ENCODE data around the gene ZDHHC19. TPM values are rescaled to one million over a fixed set of nuclear protein-coding genes. Genes with fewer than 3 reads are reported as not detected.
"Not testable (repeated sequence)": the region's sequence is repeated elsewhere in the genome, so short reads cannot be mapped to it uniquely, and the experiment has no call there.

The ZDHHC19 gene
- total RNA-seq, 6 experiments from 2014 or later: 0.18 to 5.8 (median 0.80) TPM

- TF ChIP-seq POLR2A (IDR thresholded peaks at IDR 0.05): no peak
- no peak for TF ChIP-seq CTCF (IDR thresholded peaks at IDR 0.05)
- no peak overlapping the region for H3K4me3 ChIP-seq
- ATAC-seq (no peak), DNase-seq (no peak)
- H3K27me3 ChIP-seq: no peaks in the 10 kb centered on the region
- peaks cover 0 to 7% (median 0%) of the 10 kb centered on the region in 4 donors for H3K4me1 ChIP-seq
- H3K36me3 ChIP-seq: no peaks in the 10 kb centered on the region
- WGBS (ENCODE audit: insufficient coverage, low coverage, low lambda C conversion rate, missing lambda C conversion rate): 90% methylated on average over 5 of the region's 7 CpGs
- intact Hi-C loops (cut with DNase I): no loop called here
- H3K27ac ChIP-seq: no peak overlapping the region
- H3K9me3 ChIP-seq: no peaks in the 10 kb centered on the region
These were observed 45.4 kb downstream of the ZDHHC19 start for GRCh38 chr3:196165850-196166249.

DNA sequence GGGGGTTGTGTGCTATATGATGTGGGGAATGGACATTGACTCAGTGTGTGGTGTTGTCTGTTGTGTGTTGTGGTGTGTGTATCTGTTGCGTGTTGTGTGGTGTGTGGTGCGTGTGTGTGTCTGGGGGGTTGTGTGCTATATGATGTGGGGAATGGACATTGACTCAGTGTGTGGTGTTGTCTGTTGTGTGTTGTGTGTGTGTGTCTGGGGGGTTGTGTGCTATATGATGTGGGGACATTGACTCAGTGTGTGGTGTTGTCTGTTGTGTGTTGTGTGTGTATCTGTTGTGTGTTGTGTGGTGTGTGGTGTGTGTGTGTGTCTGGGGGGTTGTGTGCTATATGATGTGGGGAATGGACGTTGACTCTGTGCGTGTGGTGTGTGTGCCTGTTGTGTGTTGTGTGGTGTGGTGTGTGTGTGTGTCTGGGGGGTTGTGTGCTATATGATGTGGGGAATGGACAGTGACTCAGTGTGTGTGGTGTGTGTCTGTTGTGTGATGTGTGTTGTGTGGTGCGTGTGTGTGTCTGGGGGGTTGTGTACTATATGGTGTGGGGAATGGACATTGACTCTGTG, 46.1 kb downstream of the ZDHHC19 start:
- H3K4me3 ChIP-seq; H3K27me3 ChIP-seq; H3K9me3 ChIP-seq; intact Hi-C loops (cut with DNase I); H3K36me3 ChIP-seq; ATAC-seq; H3K27ac ChIP-seq; DNase-seq: not testable (repeated sequence)
- 83% methylated on average over 5 of the region's 5 CpGs for WGBS (ENCODE audit: insufficient coverage, low coverage, low lambda C conversion rate, missing lambda C conversion rate)
- peaks cover 0 to 14% (median 1%) of the 10 kb centered on the region in 4 donors for H3K4me1 ChIP-seq

DNA sequence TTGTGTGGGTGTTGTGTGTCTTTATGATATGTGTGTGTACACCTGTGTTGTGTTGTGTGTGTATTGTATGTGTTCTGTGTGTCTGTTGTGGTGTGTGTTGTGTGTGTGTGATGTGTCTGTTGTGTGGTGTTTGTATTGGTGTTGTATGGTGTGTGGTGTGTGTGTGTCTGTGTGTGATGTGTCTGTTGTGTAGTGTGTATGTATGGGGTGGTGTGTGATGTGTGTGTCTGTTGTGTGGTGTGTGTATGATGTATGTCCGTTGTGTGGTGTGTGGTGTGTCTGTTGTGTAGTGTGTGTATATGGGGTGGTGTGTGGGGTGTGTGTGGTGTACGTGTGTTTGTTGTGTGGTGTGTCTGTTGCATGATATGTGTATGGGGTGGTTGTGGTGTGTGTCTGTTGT, 46.6 kb downstream of the ZDHHC19 start:
- DNase-seq (no peak), ATAC-seq (no peak)
- Histone ChIP-seq H3K36me3 (no peaks in the 10 kb centered on the region), H3K4me3 (no peak overlapping the region), H3K4me1 (peaks cover 0 to 16% (median 2%) of the 10 kb centered on the region in 4 donors), H3K27me3 (no peaks in the 10 kb centered on the region), H3K9me3 (no peaks in the 10 kb centered on the region), H3K27ac (no peak overlapping the region)
- TF ChIP-seq CTCF (IDR thresholded peaks at IDR 0.05): no peak
- no peak for TF ChIP-seq POLR2A (IDR thresholded peaks at IDR 0.05)
- WGBS (ENCODE audit: insufficient coverage, low coverage, low lambda C conversion rate, missing lambda C conversion rate): 92% methylated on average over 2 of the region's 2 CpGs
- intact Hi-C loops (cut with DNase I): no loop called here

DNA sequence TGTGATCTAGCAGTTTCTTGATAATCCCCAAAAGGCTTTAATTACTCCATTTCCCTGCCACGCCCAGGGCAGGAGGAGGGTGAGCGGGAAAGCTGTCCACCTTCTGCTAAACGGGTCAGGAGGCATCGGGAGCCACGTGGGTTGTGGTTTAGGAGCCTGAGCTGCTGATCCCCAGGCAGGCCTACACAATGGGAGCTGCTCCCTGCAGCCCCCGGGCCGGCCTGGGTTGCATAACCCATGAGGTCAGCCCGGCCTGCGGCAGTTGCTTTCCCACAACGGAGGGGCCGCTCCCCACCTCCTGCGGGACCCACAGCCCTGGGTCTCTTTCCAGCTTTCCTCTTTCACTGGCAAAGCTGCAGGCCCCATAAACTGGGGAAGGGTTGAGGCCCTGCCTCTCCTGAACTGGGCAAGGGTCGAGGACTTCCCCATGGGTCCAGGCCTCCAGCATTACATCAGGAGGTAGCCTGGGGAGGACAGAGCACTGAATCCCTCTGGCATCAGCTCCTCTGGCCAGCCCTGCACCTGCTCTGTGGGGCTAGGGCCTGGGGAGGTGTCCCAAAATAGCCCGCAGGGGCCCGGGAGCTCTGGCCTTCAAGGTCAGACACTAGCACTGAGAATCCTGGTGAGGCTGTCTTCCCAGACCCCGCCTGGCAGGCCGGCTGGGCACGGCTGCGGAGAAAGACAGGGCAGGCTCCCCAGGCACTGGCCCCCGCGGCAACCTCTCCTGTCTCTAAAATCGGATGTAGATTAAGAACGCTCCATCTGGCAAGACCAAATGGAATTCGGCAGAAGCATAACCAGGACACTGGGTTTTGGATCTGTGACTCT, 47.3 kb downstream of the ZDHHC19 start:
- TF ChIP-seq CTCF (IDR thresholded peaks at IDR 0.05): no peak
- no peak for TF ChIP-seq POLR2A (IDR thresholded peaks at IDR 0.05)
- H3K27ac ChIP-seq: no peak overlapping the region
- H3K4me3 ChIP-seq: no peak overlapping the region
- no peaks in the 10 kb centered on the region for H3K27me3 ChIP-seq
- DNase-seq: no peak
- H3K4me1 ChIP-seq: peaks cover 0 to 12% (median 2%) of the 10 kb centered on the region in 4 donors
- H3K9me3 ChIP-seq: no peaks in the 10 kb centered on the region
- no peaks in the 10 kb centered on the region for H3K36me3 ChIP-seq
- intact Hi-C loops (cut with DNase I): no loop called here
- ATAC-seq: peak in 3 of 4 donors; percentile 20 to 46 (median 36)
- WGBS (ENCODE audit: insufficient coverage, low coverage, low lambda C conversion rate, missing lambda C conversion rate): 80% methylated on average over 6 of the region's 24 CpGs

- H3K27me3 ChIP-seq: no peaks in the 10 kb centered on the region
- H3K36me3 ChIP-seq: no peaks in the 10 kb centered on the region
- intact Hi-C loops (cut with DNase I): no loop called here
- no peak for DNase-seq
- no peak overlapping the region for H3K27ac ChIP-seq
- no peak overlapping the region for H3K4me3 ChIP-seq
- H3K9me3 ChIP-seq: no peaks in the 10 kb centered on the region
- TF ChIP-seq POLR2A (IDR thresholded peaks at IDR 0.05): no peak
- no peak for TF ChIP-seq CTCF (IDR thresholded peaks at IDR 0.05)
- 87% methylated on average over 5 of the region's 6 CpGs for WGBS (ENCODE audit: insufficient coverage, low coverage, low lambda C conversion rate, missing lambda C conversion rate)
- peaks cover 0 to 9% (median 2%) of the 10 kb centered on the region in 4 donors for H3K4me1 ChIP-seq
- ATAC-seq: peak in 1 of 4 donors; percentile 8
These were observed 48.0 kb downstream of the ZDHHC19 start for GRCh38 chr3:196163212-196163611.
